GM21528 (cell line): ENCODE data around the gene SP9.
"Not testable (repeated sequence)": the region's sequence is repeated elsewhere in the genome, so short reads cannot be mapped to it uniquely, and the experiment has no call there.

ENCODE experiments used
- ATAC-seq: cut with Tn5 transposase; IDR thresholded peaks from one replicate; pipeline ENCODE4 v1.9.1; 2021; ENCODE audit warnings: mild to moderate bottlenecking, moderate library complexity; ENCODE audit not compliant: unreplicated experiment, low FRiP score

SP9 gene

DNA sequence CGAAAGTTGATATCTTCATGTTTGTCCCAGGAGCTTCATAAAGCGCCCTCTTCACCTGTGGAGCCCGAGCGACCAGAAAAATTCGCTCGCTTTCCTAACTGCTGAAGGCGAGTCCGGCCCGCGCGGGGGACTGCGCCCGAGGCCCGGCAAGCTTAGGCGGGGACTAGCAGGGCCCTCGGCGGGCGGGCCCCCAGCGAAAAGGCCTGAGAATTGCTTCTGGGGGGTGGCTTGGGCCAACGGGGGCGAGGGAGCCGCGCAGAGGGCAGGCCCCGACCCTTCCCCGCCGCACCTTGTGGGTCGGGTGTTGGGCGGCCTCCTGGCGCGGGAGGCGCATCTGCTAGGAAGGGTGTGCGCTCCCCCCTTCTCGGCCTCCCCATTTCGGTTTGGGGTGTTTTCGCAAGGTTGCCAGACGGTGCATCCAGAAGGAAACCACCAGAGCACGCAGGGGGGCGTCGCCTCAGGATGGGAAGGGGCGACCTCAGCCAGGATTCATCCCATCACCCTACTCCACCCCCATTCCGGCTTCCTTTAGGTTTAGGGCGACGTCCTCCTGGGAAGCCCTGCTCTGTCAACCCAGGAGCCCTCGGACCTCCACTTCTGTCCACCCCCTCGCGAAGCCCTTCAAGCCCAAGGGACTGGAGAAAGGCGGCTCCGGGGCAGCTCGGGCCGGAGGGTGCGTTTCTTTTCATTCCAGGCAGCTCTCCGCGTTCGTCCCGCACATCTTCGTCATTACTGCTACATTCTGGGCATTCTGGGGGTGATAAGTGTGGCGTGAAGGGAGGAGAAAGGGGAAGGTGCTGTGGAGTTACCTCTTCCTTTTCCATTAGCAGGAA lies 9.1 kb downstream of the SP9 start:
- ATAC-seq, result no peak

GRCh38 chr2:174344716-174345461 lies 10.1 kb downstream of the SP9 start:
- no peak for ATAC-seq

- no peak for ATAC-seq
Measured at GRCh38 chr2:174350018-174350417, 15.3 kb downstream of the SP9 start.

DNA sequence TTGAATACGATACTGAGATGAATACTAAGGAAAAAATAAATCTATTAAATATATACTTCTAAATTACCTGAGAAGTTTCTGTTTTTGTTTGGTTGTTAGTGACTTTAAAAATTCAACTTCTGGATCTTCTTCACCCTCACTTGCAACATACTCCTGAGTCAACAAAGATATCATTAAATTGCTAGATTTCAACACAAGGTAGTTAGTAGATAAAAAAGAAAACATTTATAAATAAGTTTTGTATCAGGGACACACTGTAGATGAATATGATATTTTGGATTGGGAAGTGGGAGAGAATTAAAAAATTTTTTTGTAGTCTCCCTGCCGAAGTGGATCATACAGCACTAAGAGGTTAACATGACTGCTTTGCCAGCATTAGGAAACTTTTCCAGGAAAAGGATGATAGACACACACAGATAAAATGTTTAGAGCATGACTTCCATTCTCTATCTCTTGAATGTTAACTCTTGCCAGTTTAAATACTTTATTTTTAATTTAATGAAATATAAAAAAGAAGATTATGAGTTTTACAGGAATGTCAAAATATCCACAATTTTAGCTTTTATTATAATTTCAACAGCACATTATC lies 15.9 kb downstream of the SP9 start:
- ATAC-seq, result no peak

DNA sequence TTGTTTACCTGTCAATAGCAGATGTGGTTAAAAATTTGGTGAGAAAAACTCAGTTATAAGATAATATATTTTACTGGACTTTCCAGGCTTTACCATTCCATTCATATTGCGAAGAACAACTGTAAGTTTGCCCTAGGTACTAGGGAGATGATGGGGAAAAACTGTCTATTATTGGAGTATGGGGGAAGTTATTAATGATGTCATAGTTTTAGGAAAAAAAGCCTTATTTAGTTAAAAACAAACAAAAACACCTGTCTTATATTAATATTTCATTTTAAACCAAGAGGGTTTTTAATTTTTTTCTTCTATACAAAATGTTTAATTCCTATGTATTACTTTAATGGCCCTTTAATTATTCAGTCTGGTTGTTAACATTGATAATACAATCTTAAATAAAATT lies 18.2 kb downstream of the SP9 start:
- ATAC-seq, result no peak

GRCh38 chr2:174356347-174356746 lies 21.6 kb downstream of the SP9 start:
- no peak for ATAC-seq

DNA sequence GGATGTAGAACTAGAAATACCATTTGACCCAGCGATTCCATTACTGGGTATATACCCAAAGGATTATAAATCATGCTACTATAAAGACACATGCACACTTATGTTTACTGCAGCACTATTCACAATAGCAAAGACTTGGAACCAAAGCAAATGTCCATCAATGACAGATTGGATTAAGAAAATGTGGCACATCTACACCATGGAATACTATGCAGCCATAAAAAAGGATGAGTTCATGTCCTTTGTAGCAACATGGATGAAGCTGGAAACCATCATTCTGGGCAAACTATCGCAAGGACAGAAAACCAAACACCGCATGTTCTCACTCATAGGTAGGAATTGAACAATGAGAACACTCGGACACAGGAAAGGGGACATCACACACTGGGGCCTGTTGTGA lies 24.9 kb downstream of the SP9 start:
- not testable (repeated sequence) for ATAC-seq

GRCh38 chr2:174362949-174363348 lies 28.2 kb downstream of the SP9 start:
- no peak for ATAC-seq

DNA sequence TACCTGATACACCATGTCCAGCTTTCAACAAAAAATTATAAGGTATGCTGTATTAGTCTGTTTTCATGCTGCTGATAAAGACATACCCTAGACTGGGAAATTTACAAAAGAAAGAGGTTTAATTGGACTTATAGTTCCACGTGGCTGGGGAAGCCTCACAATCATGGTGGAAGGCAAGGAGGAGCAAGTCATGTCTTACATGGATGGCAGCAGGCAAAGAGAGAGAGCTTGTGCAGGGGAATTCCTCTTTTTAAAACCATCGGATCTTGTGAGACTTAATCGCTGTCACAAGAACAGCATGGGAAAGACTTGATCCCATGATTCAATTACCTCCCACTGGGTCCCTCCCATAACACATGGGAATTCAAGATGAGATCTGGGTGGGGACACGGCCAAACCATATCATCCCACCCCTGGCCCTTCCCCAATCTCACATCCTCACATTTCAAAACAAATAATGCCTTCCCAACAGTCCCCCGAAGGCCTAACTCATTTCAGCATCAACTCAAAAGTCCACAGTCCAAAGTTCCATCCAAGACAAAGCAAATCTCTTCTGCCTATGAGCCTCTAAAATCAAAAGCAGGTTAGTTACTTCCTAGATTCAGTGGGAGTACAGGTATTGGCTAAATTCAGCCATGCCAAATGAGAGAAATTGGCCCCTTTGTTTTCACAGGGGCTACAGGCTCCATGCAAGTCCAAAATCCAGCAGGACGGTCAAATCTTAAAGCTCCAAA lies 28.9 kb downstream of the SP9 start:
- ATAC-seq, result not testable (repeated sequence)

GRCh38 chr2:174364628-174365027 lies 29.9 kb downstream of the SP9 start:
- no peak for ATAC-seq

GRCh38 chr2:174365571-174365970 lies 30.8 kb downstream of the SP9 start:
- no peak for ATAC-seq

DNA sequence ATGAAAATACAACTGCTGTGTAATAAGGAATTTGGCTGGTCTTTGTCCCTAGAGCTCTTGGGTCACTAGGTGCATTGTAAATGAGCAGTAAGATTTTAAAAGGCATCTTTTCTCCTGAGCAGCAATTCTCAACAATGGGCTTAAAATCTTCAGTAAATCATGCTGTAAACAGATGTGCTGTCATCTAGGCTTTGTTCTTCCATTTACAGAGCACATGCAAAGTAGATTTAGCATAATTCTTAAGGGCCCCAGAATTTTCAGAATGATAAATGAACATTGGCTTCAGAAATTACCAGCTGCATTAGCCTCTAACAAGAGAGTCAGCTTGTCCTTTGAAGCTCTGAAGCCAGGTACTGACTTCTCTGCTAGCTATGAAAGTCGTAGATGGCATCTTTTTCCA lies 33.9 kb downstream of the SP9 start:
- ATAC-seq, result no peak

GRCh38 chr2:174376967-174377366 lies 42.2 kb downstream of the SP9 start:
- no peak for ATAC-seq

- no peak for ATAC-seq
Measured at GRCh38 chr2:174383796-174384195, 49.0 kb downstream of the SP9 start.

GRCh38 chr2:174385201-174385600 lies 50.4 kb downstream of the SP9 start:
- no peak for ATAC-seq
